ENCODE results near the gene NISCH. TPM values are rescaled to one million over a fixed set of nuclear protein-coding genes. Genes with fewer than 3 reads are reported as not detected.
A peak's percentile ranks its signal among the peaks of the same experiment; 100 is the strongest.

Gene NISCH
- total and polyA plus RNA-seq, 2 donors (not counting 1 experiment from before 2014, with no cell fraction given), result 130 to 169 TPM

DNA sequence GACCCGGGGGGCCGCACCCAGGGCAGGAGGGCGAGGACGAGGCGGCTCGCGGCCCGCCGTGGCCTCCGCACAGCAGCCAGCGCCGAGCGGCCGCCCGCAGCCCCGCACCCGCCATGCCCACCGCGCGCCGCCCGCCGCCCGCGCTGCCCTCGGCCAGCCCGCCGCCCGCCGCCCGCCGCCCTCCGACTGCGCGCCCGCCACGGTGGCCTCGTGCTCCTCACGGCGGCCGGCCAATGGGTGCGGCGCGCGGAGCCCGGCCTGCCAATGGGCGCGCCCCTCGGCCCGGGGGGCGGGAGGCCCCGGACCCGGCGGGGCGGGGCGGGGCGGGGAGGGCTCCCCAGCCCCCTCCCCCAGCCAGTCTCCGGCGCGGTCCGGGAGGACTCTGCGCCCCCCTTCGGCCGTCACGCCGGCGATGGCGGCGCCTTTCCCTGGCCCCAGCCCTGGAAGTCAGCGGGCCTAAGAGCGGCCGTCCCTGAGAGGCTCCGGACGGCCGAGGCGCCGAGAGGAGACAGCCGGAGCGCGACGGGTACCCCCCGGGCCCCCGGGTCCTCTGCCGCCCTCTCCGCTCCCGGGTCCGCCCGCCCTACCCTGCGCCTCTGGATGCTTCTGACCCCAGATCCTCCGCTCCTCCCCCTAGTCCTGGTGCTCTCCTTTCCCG lies 78.3 kb downstream of the NISCH start, which contains the start of gene NT5DC2:
Gene NT5DC2 (minus strand): TSS at position 235 of the 658 bp plus-strand sequence. CDS start 120 bp downstream, at position 115.
- H3K4me3 ChIP-seq (ENCODE audit: control extremely low read depth in 1 of 5, extremely low read depth in 1 of 5, insufficient read depth in 1 of 5, low read depth in 2 of 5, low read length in 4 of 5), result peak within 1 kb of the TSS; percentile 3 to 73 (median 62)
- Mint-ChIP-seq H3K9me3 (ENCODE audit: insufficient read depth) (no peaks in the 10 kb centered on the region), H3K27ac (peak within 1 kb of the TSS; percentile 50), H3K4me3 (peak within 1 kb of the TSS; percentile 99), H3K27me3 (no peaks in the 10 kb centered on the region), H3K4me1 (peaks cover 37% of the 10 kb centered on the region)
- no peak for TF ChIP-seq EZH2 (IDR thresholded peaks at IDR 0.05; ENCODE audit: borderline replicate concordance, insufficient read depth, low read depth, low read length, poor library complexity, severe bottlenecking)
- TF ChIP-seq, protein P1, sequence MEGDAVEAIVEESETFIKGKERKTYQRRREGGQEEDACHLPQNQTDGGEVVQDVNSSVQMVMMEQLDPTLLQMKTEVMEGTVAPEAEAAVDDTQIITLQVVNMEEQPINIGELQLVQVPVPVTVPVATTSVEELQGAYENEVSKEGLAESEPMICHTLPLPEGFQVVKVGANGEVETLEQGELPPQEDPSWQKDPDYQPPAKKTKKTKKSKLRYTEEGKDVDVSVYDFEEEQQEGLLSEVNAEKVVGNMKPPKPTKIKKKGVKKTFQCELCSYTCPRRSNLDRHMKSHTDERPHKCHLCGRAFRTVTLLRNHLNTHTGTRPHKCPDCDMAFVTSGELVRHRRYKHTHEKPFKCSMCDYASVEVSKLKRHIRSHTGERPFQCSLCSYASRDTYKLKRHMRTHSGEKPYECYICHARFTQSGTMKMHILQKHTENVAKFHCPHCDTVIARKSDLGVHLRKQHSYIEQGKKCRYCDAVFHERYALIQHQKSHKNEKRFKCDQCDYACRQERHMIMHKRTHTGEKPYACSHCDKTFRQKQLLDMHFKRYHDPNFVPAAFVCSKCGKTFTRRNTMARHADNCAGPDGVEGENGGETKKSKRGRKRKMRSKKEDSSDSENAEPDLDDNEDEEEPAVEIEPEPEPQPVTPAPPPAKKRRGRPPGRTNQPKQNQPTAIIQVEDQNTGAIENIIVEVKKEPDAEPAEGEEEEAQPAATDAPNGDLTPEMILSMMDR (IDR thresholded peaks at IDR 0.05), result no peak
- no peaks in the 10 kb centered on the region for H3K9me3 ChIP-seq (ENCODE audit: control extremely low read depth in 1 of 3, control insufficient read depth in 2 of 3, insufficient read depth in 1 of 3, low read length in 2 of 3)
- peak within 1 kb of the TSS; percentile 84 for H2AFZ ChIP-seq (ENCODE audit: insufficient read depth, low read depth, low read length, poor library complexity, severe bottlenecking)
- H3K27ac ChIP-seq (ENCODE audit: low read length in 2 of 2), result peak within 1 kb of the TSS in 1 of 2 donors; percentile 24
- H3K36me3 ChIP-seq (replicated peaks in 1 of 2; ENCODE audit: control extremely low read depth in 1 of 2, control insufficient read depth in 1 of 2, extremely low read depth in 1 of 2, insufficient read depth in 2 of 2, low read length in 1 of 2), result no peaks in the 10 kb centered on the region
- CTCF ChIA-PET, result no interaction called here
- H3K4me2 ChIP-seq (replicated peaks; ENCODE audit: low read depth, low read length, poor library complexity, severe bottlenecking), result peak within 1 kb of the TSS; percentile 99
- peak; percentile 76 for DNase-seq
- H3K9ac ChIP-seq (ENCODE audit: low read length), result peak within 1 kb of the TSS; percentile 67
- H3K27me3 ChIP-seq (replicated peaks in 1 of 4; ENCODE audit: control extremely low read depth in 1 of 4, control insufficient read depth in 3 of 4, insufficient read depth in 4 of 4, low read length in 3 of 4), result peaks cover 0 to 13% (median 0%) of the 10 kb centered on the region in 4 experiments
- intact Hi-C loops (cut with micrococcal nuclease), result loop anchor here (10.0 kb wide), 3 partner anchors 479 to 1139 kb away; partner anchors contain the start of genes DUSP7, PRKCD and RBM15B
- peaks cover 21% of the 10 kb centered on the region for H3K79me2 ChIP-seq (ENCODE audit: control insufficient read depth, insufficient read depth, low read length)
- no peaks in the 10 kb centered on the region for H4K20me1 ChIP-seq (ENCODE audit: control insufficient read depth, insufficient read depth, low read length, poor library complexity, severe bottlenecking)
- peaks cover 28 to 46% of the 10 kb centered on the region in 2 donors for H3K4me1 ChIP-seq (ENCODE audit: control insufficient read depth in 2 of 2, insufficient read depth in 2 of 2, low read length in 2 of 2)
- WGBS (ENCODE audit: insufficient coverage), result 3% methylated on average over 89 of the region's 91 CpGs
- POLR2A ChIA-PET, result no interaction called here
- ATAC-seq (ENCODE audit: low read depth), result peak; percentile 56
